Left colon (tissue), 2 donors: ENCODE data around the gene CARM1. TPM values are rescaled to one million over a fixed set of nuclear protein-coding genes. Genes with fewer than 3 reads are reported as not detected.
A peak's percentile ranks its signal among the peaks of the same experiment; 100 is the strongest.
"Not testable (repeated sequence)": the region's sequence is repeated elsewhere in the genome, so short reads cannot be mapped to it uniquely, and the experiment has no call there.

Source experiments
- ATAC-seq: fragments of 200-7000 bp; cut with Tn5 transposase; one replicate; pipeline ENCODE4 v1.9.1; 2020; ENCODE audit warnings: mild to moderate bottlenecking, moderate library complexity
- DNase-seq, 2 donors: peaks; one replicate each; pipeline ENCODE4 v3.0.0-alpha.2; 2020
- intact Hi-C, 2 donors: fragments of 100-400 bp; cut with DNase I in 1 of 2; cut with micrococcal nuclease in 1 of 2; formaldehyde crosslinking; loops; one replicate each; pipeline versions ENCODE4 v1.11.2 to v1.14.0; 2022; cut with DNase I, micrococcal nuclease
- microRNA-seq, 2 donors: library from miRNA; unstranded; fragments of <30 nt; microRNA quantifications; one replicate each; pipeline versions ENCODE4 v1.1.0 to v1.2.0, GENCODE V29; 2020
- total RNA-seq, 2 donors: library from RNA; stranded (reverse); fragmentation: NEBNext Ultra II Directional; extraction: Animal tissue kit (Norgen Biotek cat#: 25700); gene quantifications; one replicate each; pipeline ENCODE4 v1.2.1, GENCODE V29; 2021
- donor health status: DM: no; HTN: no; CAD: no.
- donor health status: DM: yes; HTN: yes; CAD: no.

The CARM1 gene
- total RNA-seq, 2 donors from 2014 or later, result 48.3 to 58.3 TPM

DNA sequence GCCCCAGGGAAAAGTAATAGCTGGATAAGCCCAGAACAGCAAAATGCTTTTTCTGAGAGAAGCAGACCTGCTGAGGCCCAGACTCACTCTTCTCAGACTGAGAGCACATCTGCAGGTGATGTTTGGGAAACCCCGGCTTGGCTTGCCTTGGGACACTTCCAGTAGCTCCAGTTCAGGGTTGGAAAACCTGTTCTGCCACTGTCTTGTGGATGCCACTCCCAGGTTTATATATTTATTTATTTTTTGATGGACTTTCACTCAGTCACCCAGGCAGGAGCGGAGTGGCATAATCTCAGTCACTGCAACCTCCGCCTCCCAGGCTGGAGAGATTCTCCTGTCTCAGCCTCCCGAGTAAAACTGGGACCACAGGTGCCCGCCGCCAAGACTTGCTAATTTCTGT lies 81.5 kb downstream of the CARM1 start:
- intact Hi-C loops, result no loop called here
- ATAC-seq, result peak; percentile 97
- peak; percentile 73 to 84 for DNase-seq

DNA sequence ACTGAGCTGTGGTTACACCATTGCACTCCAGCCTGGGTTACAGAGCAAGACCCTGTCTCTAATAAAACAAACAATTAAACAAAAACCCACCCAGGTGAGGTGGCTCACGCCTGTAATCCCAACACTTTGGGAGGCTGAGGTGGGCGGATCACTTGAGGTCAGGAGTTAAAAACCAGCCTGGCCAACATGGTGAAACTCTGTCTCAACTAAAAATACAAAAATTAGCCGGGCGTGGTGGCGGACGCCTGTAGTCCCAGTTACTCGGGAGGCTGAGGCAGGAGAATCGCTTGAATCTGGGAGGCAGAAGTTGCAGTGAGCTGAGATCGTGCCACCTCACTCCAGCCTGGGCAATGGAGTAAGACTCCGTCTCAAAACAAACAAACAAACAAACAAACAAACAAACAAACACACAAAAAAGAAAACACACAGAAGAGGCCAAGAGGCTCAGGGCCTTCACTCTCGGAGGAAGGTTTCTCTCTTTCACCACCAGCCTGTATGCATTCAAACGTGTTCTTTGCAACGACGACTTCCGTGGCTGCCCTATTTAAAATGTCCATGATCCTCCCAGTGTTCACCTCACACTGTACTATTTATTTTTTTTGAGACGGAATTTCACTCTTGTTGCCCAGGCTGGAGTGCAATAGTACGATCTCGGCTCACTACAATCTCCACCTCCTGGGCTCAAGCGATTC lies 88.1 kb downstream of the CARM1 start:
- ATAC-seq, intact Hi-C loops, DNase-seq: not testable (repeated sequence)

DNA sequence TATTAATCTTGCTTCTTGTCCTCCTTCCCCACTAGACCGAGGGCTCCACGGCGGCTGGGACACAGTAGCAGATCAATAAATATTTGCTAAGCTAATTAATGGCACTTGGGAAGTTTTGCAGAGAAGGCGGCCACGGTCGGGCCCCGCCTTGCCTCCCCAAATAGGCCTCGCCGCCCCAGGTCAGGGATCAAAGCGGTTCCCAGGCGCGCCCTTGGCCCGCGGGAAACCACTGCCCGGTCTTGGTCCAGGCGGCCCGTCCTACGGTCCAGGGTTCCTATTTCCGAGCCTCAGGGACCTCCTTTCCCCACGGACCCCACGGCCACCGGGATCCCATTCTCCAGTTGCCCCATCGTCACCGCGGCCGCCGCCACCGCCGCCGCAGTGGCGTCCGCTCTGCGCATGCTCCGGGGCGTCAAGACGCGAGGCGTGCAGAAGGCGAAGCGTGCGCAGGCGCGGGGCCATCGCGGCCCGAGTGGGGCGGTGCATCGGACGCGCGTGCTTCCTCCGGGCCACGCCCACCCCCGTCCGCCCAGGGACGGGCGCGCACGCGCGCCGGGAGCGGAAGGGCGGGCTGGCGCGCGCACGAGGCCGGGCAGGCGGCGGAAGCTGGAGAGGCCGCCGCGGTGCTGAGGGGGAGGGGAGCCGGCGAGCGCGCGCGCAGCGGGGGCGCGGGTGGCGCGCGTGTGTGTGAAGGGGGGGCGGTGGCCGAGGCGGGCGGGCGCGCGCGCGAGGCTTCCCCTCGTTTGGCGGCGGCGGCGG lies 89.1 kb downstream of the CARM1 start, which contains the start of gene SMARCA4:
Gene SMARCA4, plus strand, starts transcription at position 717 of the 759 bp plus-strand sequence. CDS start 23,122 bp downstream, outside the sequence.
- ATAC-seq, result peak; percentile 95
- DNase-seq, result peak; percentile 94 to 98
- intact Hi-C loops, result no loop called here

DNA sequence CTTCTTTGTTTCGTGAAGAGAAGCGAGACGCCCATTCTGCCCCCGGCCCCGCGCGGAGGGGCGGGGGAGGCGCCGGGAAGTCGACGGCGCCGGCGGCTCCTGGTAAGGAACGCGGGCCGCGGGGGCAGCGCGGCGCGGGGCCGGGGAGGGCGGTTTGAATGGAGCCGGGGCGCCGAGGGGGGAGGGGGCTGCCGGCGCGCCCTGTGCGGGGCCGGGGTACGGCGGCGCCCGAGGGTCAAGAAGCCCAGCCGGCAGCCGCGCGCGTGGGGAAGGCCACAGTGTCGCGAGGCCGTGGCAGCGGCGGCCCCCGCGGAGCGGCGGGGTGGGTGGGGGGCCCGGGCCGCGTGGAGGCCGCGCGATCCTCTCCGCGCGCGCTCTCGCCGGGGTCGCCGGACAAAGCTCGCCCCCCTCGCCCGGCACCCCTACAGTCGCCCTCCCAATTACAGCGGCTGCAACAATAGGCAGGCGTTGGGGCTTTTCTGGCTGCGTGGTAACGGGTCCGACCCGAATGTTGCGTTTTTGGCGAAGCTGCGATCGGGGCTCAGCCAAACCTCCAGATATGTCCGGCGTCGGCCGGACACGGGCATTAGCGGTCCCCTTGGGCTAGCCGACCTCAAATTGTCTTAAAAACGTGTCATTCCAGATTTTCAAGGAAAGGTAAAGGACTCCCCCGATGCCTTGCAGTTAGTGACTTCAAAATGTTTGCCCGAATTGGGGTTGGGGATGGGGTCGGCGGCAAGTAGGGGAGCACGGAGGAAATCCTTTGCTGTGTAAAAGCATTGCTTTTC lies 89.9 kb downstream of the CARM1 start:
- ATAC-seq (peak; percentile 30), DNase-seq (peak in 1 of 2 donors; percentile 50)
- intact Hi-C loops, result no loop called here

DNA sequence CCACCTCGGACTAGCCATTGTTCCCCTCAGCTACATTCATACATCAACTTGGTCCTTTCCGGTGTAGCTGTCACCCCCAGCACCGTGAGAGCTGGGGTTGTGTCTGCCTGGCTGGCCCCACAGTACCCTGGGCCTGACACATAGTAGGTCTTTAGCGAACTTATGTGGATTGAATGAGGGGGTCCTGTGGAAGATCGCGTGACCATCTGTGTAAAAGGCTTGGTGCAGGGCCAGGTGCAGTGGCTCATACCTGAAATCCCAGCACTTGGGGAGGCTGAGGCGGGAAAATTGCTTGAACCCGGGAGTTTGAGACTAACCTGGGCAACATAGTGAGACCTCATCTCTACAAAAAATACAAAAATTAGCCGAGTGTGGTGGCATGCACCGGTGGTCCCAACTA lies 91.5 kb downstream of the CARM1 start:
- intact Hi-C loops, result no loop called here
- DNase-seq, result no peak
- ATAC-seq, result no peak

DNA sequence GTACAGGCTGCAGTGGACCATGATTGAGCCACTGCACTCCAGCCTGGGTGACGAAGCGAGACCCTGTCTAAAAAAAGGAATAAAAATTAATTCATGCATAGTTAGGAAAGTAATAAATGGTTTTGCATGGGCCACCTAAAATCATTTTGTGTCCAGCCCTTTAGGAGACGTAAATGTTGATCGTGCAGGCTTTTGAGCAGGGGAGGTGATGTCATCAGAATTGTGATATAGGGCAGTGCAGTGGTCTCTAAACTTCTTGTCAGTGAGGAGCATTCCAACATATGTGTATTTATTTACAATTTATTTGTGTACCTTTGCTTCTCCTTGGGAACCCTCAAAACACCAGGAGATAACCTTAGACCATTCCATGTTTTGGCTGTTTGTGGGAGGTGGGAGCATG lies 92.5 kb downstream of the CARM1 start:
- ATAC-seq (no peak), DNase-seq (no peak)
- intact Hi-C loops, result no loop called here

DNA sequence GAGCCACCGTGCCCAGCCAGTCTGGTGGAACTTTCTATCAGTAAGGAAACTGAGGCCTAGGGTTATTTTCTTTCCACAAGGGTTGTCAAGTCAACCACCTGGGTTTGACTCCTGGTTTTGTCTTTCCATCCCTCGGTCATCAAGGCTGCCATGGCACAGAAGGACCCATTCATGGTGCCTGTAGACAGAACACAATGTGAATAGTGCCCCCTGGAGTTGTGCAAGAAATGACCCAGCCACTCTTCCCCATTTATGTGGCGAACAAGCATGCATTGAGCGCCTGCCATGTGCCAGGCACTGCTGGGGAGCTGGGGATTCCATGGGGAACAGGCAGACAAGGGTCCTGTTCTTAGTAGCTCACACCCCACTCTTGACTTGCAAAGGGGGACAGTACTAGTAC lies 93.5 kb downstream of the CARM1 start:
- no peak for ATAC-seq
- intact Hi-C loops, result no loop called here
- no peak for DNase-seq

DNA sequence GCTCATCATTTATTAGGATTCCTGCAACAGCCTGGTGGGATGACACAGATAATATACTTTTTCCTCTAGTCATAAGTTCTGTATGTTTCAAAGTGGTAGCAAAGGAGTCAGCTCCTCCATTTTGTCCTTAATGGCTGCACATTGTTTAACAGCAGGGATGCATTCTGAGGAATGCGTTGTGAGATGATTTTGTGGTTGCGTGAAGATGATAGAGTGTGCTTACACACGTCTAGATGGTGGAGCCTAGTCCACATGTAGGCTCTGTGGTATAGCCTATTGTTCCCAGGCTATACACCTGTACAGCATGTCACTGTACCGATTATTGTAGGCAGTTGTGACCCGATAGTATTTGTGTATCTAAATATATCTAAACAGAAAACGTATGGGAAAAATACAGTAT lies 94.0 kb downstream of the CARM1 start:
- no peak for DNase-seq
- intact Hi-C loops, result no loop called here
- ATAC-seq, result no peak

DNA sequence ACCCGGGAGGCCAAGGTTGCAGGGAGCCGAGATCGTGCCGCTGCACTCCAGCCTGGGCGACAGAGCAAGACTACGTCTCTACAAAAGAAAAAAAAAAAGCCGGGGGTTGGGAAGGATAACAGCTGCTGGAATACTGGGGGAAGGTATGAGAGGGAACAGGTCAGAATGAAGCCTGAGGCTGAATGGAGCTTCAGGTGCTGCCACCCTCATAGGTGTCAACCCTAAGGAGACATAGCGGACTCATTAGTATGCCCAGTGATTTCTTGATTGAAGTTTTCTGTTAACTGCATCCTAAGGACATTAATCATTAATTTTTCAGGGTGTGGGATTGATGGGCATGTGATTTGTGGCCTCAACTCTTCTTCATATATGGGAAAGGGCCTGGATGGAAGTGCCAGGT lies 95.5 kb downstream of the CARM1 start:
- intact Hi-C loops, result no loop called here
- DNase-seq, result no peak
- ATAC-seq, result no peak

DNA sequence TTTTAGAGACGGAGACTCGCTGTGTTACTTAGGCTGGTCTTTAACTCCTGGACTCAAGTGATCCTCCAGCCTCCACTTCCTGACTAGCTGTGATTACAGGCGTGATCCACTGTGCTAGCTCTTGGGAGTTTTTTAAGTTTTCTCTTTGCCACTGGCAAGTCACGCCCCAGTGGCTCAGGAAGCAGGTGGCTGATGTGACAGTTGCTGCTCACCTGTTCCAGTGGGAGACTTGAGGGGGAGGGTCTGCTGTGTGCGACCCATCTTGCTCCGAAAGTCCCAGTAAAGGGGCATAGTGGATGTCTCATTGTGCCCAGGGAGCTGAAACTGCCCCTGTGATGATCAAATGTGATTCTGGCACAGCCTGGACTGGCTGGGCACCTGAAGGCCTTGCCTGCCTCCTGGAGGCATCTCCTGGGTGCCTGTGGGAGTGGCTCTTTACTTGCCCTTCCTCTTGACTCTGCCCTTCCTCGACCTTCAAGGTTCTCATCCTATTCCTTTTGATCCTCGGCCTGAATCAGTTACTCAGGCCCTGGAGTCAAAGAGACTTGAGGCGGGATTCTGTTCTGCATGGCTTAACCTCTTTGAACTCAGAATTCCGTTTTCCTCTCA lies 97.3 kb downstream of the CARM1 start:
- intact Hi-C loops, result no loop called here
- peak; percentile 91 for ATAC-seq
- DNase-seq, result peak; percentile 43 to 49

DNA sequence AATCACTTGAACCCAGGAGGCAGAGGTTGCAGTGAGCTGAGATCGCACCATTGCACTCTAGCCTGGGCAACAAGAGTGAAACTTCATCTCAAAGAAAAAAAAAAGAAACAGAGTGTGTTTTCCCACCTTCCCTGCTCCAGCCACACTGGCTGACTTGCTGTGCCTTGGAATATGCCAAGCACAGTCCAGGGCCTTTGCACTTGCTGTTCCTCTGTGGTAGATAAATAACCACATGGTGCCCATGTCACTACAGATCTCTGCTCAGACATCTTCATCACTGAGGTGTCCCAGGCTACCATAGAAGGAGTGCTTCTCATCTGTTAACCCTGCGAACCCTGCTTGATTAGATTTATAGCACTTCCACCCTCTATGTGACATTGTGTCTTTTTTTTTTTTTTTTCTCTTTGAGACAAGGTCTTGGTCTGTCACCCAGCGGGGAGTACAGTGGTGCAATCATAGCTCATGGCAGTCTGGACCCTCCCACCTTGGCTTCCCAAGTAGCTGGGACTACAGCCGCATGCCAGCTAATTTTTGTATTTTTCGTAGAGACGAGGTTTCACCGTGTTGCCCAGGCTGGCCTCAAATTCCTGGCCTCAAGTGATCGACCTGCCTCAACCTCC lies 99.9 kb downstream of the CARM1 start:
- intact Hi-C loops, result no loop called here
- ATAC-seq (no peak), DNase-seq (no peak)

Small RNAs within 50 kb of the gene (microRNA-seq; reads per million reads assigned to microRNA genes)
- gene MIR6793, result 1.1 to 4.1 reads per million in 2 donors

Other genes starting within 250 kb of the CARM1 start
- 100 to 1,000 TPM; 124 to 153 TPM for gene SLC44A2, start 246.0 kb upstream of the CARM1 start, total RNA-seq
- gene ILF3, start 217.2 kb upstream of the CARM1 start, total RNA-seq, result 100 to 1,000 TPM; 129 to 181 TPM
- 10 to 100 TPM; 76.9 to 78.6 TPM for gene QTRT1, start 170.1 kb upstream of the CARM1 start, total RNA-seq
- gene DNM2, start 153.5 kb upstream of the CARM1 start, total RNA-seq, result 100 to 1,000 TPM; 446 to 618 TPM
- gene TMED1, start 35.3 kb upstream of the CARM1 start, total RNA-seq, result 10 to 100 TPM; 16.9 to 19.5 TPM
- gene C19orf38, start 23.1 kb upstream of the CARM1 start, total RNA-seq, result under 1 TPM; 0.49 to 0.98 TPM
- 10 to 100 TPM; 57.8 to 64.8 TPM for gene YIPF2, start 57.1 kb downstream of the CARM1 start, total RNA-seq
- 10 to 100 TPM; 23.0 to 24.6 TPM for gene TIMM29, start 57.3 kb downstream of the CARM1 start, total RNA-seq
- 10 to 100 TPM; 68.7 to 98.6 TPM for gene SMARCA4, start 89.5 kb downstream of the CARM1 start, total RNA-seq
- gene LDLR, start 217.9 kb downstream of the CARM1 start, total RNA-seq, result 100 to 1,000 TPM; 122 to 224 TPM